Stimulated activated CD8-positive, alpha-beta memory T cell treated with anti-CD3 and anti-CD28 coated beads, Interleukin-4, amount 100 ng/mL, for 4 hours (primary cell): ENCODE results near the gene EFCAB12.

Source experiments
- DNase-seq, 2 donors: peaks; one replicate each; pipeline ENCODE4 v3.0.0-alpha.2; 2020; ENCODE audit warnings: low read depth in 2 of 2, low spot score in 1 of 2

The EFCAB12 gene

DNA sequence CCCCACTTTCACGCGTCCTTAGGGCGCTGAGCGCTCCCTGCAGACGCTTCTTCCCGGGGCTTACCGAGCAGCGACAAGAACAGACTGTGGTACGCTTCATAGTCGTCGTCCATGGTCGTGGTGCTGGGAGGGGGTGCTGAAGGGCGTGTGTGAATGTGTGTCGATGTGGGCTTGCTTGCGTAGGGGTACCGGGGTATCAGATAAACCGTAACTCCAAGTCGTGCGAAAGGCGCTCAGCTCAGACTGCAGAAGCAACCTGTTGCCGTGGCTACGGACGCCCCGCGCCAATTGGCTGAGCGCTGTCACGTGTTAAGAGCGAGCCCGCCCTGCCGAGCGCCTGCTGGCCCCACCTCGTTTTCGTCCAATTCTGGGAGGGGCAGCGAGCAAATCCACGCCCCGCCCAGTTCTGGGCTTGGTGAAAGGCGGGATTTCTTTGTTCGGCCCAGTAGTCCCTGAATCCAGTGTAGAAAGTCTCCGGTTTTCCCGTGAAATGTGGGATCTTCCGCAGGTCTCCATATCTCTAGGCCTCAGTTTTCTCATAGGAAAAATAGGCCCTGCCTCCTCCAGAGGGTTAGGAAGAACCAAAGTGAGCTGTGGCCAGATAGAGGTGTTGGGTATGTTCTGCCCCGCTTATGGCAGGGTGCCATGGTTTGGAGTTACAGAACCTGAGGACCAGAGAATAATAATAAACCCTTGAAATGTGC lies at the start of gene EFCAB12:
Gene EFCAB12, minus strand, starts transcription at position 261 of the 704 bp plus-strand sequence. Its CDS starts 148 bp downstream, at position 113.
- peak; percentile 68 to 75 for DNase-seq

- DNase-seq = no peak
These were observed 48.1 kb upstream of the EFCAB12 start for GRCh38 chr3:129476586-129476985.

GRCh38 chr3:129475863-129476262 lies 47.4 kb upstream of the EFCAB12 start:
- no peak for DNase-seq

GRCh38 chr3:129474984-129475804 lies 46.8 kb upstream of the EFCAB12 start:
- DNase-seq = no peak

GRCh38 chr3:129473769-129474152 lies 45.3 kb upstream of the EFCAB12 start:
- DNase-seq = no peak

GRCh38 chr3:129473067-129473768 lies 44.8 kb upstream of the EFCAB12 start:
- no peak for DNase-seq

GRCh38 chr3:129470861-129471260 lies 42.4 kb upstream of the EFCAB12 start:
- no peak for DNase-seq

- DNase-seq = no peak
These were observed 40.6 kb upstream of the EFCAB12 start for GRCh38 chr3:129469026-129469425.

GRCh38 chr3:129467932-129468331 lies 39.5 kb upstream of the EFCAB12 start:
- no peak for DNase-seq

- DNase-seq = no peak
These were observed 35.3 kb upstream of the EFCAB12 start for GRCh38 chr3:129463716-129464115.

GRCh38 chr3:129463094-129463493 lies 34.7 kb upstream of the EFCAB12 start:
- no peak for DNase-seq

GRCh38 chr3:129462361-129462968 lies 34.0 kb upstream of the EFCAB12 start:
- DNase-seq = no peak

DNA sequence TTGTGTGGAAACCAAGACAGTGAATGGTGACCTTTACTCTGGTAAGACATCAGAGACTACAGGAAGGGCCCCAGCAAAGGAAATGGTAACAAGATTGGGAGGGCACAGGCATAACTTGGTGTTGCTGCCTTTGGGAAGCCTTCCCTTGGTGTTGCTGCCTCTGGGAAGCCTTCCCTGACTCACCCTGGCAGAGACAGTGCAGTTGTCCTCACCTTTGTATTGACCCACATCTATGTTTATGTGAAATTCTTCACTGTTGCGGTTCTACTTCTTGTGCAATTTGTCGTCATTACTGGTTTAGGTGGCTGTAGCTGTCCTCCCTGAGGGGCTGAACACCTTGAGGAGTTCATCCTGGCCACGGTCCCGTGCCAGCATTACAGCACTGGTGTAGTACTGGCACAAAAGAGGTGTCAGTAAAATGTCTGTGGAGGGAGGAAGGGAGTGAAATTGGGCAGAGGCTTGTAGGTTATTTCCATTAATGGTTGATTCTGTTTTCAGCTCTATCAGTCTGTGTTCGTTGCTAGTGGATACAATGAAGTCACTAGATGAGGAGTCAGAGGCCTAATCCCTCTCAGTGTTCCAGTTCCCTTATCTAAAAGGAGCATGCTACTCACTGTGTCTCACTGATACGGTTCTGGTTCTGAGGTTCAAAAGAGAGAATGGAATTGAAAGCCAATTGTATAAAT lies 33.2 kb upstream of the EFCAB12 start:
- DNase-seq = no peak

- DNase-seq = no peak
These were observed 32.6 kb upstream of the EFCAB12 start for GRCh38 chr3:129461022-129461421.

DNA sequence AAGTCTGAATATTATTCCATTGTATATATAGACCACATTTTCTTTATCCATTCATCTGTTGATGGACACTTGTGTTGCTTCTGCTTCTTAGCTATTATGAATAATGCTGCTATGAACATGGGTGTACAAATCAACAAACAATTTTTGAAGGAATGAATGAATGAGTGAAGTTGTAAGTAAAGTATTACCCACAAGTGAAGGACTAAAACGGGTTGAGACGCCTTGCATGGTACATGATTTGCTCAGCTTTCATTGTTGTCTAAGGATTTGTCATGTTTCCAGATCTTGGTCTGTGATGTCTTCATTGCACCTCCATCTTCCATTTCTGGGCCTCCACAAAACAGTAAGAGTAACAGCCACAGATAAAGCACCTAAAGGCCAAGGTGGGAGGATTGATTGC lies 32.1 kb upstream of the EFCAB12 start:
- no peak for DNase-seq

GRCh38 chr3:129460155-129460554 lies 31.7 kb upstream of the EFCAB12 start:
- no peak for DNase-seq

- DNase-seq = no peak
These were observed 25.3 kb upstream of the EFCAB12 start for GRCh38 chr3:129453732-129454131.

DNA sequence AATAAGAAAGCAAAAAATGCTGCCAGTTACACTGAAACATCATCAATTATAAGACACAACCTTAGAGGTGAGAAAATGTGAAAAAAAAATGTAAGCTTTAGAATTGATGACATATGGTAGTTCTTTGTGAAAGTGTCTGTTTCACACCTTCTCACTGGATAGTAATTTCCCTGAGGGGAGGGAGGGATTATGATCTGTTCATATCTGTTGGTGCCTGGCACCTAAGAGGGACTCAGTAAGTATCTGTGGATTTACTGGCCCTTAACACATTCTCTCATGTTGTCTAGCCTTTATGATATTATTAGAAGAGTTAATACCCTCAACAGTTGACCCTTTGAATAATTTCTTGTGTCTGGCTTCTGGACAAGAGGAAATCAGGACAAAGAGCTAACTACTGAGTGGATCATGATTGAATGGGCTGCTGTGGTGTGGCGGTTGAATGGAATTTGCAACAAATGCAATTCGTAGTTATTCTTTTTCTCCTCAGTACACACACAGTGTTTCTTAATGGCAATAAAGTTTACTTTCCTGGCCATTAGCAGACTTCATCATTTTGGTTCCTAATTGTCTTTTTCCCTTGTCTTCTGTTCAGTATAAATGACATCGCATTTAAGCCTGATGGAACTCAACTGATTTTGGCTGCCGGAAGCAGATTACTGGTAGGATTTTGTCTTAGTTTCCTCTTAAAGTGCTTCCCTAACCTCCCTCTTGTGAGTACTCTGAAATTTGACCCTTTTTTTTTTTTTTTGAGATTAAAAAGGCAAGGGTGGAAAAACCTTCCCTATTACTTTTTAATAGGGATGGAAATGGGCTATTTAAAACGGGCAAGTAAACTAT lies 21.1 kb upstream of the EFCAB12 start:
- no peak for DNase-seq

- no peak for DNase-seq
These were observed 19.9 kb upstream of the EFCAB12 start for GRCh38 chr3:129448186-129448895.
